ENCODE measurements around the gene PER2. TPM values are rescaled to one million over a fixed set of nuclear protein-coding genes. Genes with fewer than 3 reads are reported as not detected.

The PER2 gene
- total RNA-seq, 2 experiments from 2014 or later, result 8.4 to 18.6 TPM

DNA sequence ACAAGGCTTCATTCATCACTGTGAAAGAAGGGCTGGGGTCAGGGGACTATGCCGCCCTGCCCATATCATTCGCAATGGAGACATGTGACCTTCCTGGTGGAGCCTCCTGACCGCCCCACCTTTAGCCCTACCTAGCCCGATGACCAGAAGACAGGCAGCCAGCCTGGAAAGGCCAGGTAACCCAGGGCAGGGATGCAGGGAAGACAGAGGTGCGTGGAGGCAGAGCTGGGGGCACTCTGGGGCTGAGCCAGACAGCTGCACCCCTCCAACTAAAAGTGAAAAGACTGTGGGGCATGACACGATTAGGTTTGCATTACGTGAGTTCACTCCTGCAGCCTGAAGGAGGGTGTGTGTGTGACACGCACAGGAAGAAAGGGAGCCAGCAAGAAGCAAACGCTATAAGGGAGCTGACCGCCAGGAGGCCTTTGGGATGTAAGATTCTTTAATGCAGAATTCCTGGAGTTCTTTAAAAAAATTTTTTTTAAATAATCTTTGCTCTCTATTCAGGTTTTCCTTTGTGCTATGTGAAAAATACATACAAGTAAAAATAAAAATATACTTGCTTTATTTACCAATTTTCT is 44.8 kb downstream of the PER2 start:
- Histone ChIP-seq H3K4me2 (ENCODE audit: low read length) (no peak overlapping the region), H3K9me2 (ENCODE audit: insufficient read depth, low read length) (no peaks in the 10 kb centered on the region), H3K36me3 (ENCODE audit: insufficient read depth, low read length) (peaks cover 16% of the 10 kb centered on the region; the same call in 1 of the 2 replicates), H3K9me3 (ENCODE audit: low read length) (no peaks in the 10 kb centered on the region), H4K20me1 (ENCODE audit: insufficient read depth, low read length) (no peaks in the 10 kb centered on the region), H3K79me2 (ENCODE audit: insufficient read depth, low read depth, low read length) (no peaks in the 10 kb centered on the region), H2AFZ (ENCODE audit: low read length) (no peak overlapping the region), H3K4me1 (ENCODE audit: insufficient read depth, low read length, poor library complexity, severe bottlenecking) (peaks cover 6% of the 10 kb centered on the region), H3K4me3 (ENCODE audit: low read depth, low read length, poor library complexity, severe bottlenecking) (no peak overlapping the region), H3K27ac (ENCODE audit: low read depth, low read length, poor library complexity, severe bottlenecking) (no peak overlapping the region)
- POLR2A ChIA-PET, result no interaction called here
- DNase-seq (ENCODE audit: low spot score), result no peak
- BruUV-seq (replicated peaks), result no TSS peak
- CTCF ChIA-PET (ENCODE audit: unreplicated experiment), result no interaction called here
- TF ChIP-seq EZH2phosphoT487 (IDR thresholded peaks at IDR 0.05; ENCODE audit: borderline replicate concordance, low read depth, low read length) (no peak), CTCF (conservative IDR thresholded peaks at IDR 0.05; ENCODE audit: low read length) (no peak)
- intact Hi-C loops (cut with micrococcal nuclease; ENCODE audit: unreplicated experiment), result loop anchor here (5.0 kb wide), 4 partner anchors 81 to 276 kb away; partner anchors contain the start of genes ASB1 and UBE2F

DNA sequence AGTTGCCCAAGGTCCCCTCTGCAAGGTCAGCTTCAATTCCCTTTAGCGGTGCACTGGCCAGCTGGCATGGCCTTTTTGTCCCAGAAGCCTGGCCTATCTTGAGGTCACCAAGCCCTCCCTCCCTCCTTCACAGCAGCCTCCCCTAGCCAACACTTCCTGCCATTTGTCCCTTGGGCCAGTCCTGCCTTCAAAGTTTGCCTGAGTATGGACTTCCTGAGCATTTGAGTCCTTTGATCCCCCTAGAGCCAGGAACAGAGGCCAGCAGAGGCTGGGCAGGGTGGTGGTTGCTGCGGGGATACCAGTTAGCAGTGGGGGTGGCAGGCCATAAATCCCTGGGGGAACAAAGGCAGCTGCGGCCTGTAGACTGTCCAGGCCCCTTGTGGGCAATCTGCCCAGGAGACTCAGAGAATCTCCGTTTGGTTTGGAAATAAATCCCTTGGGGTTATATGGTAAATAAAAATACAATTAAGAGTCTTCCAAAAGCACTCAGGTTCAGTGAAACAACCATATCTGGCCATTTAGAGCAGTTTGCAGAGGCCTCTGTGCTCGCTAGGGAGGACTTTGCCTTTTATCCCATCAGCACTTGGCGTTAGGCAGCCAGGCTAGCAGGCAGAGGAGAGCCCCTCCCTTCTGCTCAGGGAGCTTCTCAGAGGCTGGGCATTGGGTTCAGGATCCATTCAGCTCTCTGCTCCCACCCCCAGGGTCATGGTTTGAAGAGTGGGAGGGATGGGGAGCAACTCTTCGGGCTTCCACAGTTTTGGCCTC is 45.5 kb downstream of the PER2 start:
- H3K4me3 ChIP-seq (ENCODE audit: low read depth, low read length, poor library complexity, severe bottlenecking), result no peak overlapping the region
- TF ChIP-seq CTCF (conservative IDR thresholded peaks at IDR 0.05; ENCODE audit: low read length) (no peak), EZH2phosphoT487 (IDR thresholded peaks at IDR 0.05; ENCODE audit: borderline replicate concordance, low read depth, low read length) (no peak)
- no peaks in the 10 kb centered on the region for H3K79me2 ChIP-seq (ENCODE audit: insufficient read depth, low read depth, low read length)
- ChIA-PET POLR2A (no interaction called here), CTCF (ENCODE audit: unreplicated experiment) (interaction anchor here (0.6 kb wide), 1 partner anchor 15 kb away, joined by 3 read pairs; no protein-coding TSS in a partner anchor)
- peaks cover 16% of the 10 kb centered on the region; the same call in 1 of the 2 replicates for H3K36me3 ChIP-seq (ENCODE audit: insufficient read depth, low read length)
- DNase-seq (ENCODE audit: low spot score), result no peak
- no peaks in the 10 kb centered on the region for H3K9me3 ChIP-seq (ENCODE audit: low read length)
- no peak overlapping the region for H3K27ac ChIP-seq (ENCODE audit: low read depth, low read length, poor library complexity, severe bottlenecking)
- BruUV-seq (replicated peaks), result no TSS peak
- intact Hi-C loops (cut with micrococcal nuclease; ENCODE audit: unreplicated experiment), result loop anchor here (5.0 kb wide), 4 partner anchors 81 to 276 kb away; partner anchors contain the start of genes ASB1 and UBE2F
- H3K4me1 ChIP-seq (ENCODE audit: insufficient read depth, low read length, poor library complexity, severe bottlenecking), result peaks cover 6% of the 10 kb centered on the region
- H3K4me2 ChIP-seq (ENCODE audit: low read length), result no peak overlapping the region
- no peaks in the 10 kb centered on the region for H4K20me1 ChIP-seq (ENCODE audit: insufficient read depth, low read length)
- no peaks in the 10 kb centered on the region for H3K9me2 ChIP-seq (ENCODE audit: insufficient read depth, low read length)
- H2AFZ ChIP-seq (ENCODE audit: low read length), result no peak overlapping the region

- ChIA-PET POLR2A (no interaction called here), CTCF (ENCODE audit: unreplicated experiment) (no interaction called here)
- Histone ChIP-seq H3K4me2 (ENCODE audit: low read length) (no peak overlapping the region), H3K27ac (ENCODE audit: low read depth, low read length, poor library complexity, severe bottlenecking) (no peak overlapping the region), H2AFZ (ENCODE audit: low read length) (no peak overlapping the region), H3K79me2 (ENCODE audit: insufficient read depth, low read depth, low read length) (no peaks in the 10 kb centered on the region), H4K20me1 (ENCODE audit: insufficient read depth, low read length) (no peaks in the 10 kb centered on the region), H3K9me3 (ENCODE audit: low read length) (no peaks in the 10 kb centered on the region), H3K4me3 (ENCODE audit: low read depth, low read length, poor library complexity, severe bottlenecking) (no peak overlapping the region), H3K9me2 (ENCODE audit: insufficient read depth, low read length) (no peaks in the 10 kb centered on the region), H3K4me1 (ENCODE audit: insufficient read depth, low read length, poor library complexity, severe bottlenecking) (peaks cover 6% of the 10 kb centered on the region), H3K36me3 (ENCODE audit: insufficient read depth, low read length) (peaks cover 16% of the 10 kb centered on the region; the same call in 1 of the 2 replicates)
- no peak for DNase-seq (ENCODE audit: low spot score)
- no TSS peak for BruUV-seq (replicated peaks)
- intact Hi-C loops (cut with micrococcal nuclease; ENCODE audit: unreplicated experiment), result loop anchor here (2.0 to 5.0 kb wide), 5 partner anchors 47 to 275 kb away; partner anchors contain the start of genes ASB1, PER2 and UBE2F
- TF ChIP-seq CTCF (conservative IDR thresholded peaks at IDR 0.05; ENCODE audit: low read length) (no peak), EZH2phosphoT487 (IDR thresholded peaks at IDR 0.05; ENCODE audit: borderline replicate concordance, low read depth, low read length) (no peak)
Measured at GRCh38 chr2:238241970-238242369, 46.4 kb downstream of the PER2 start.
